Smooth muscle cell (in vitro differentiated cells): ENCODE results near the gene NR5A2. TPM values are rescaled to one million over a fixed set of nuclear protein-coding genes. Genes with fewer than 3 reads are reported as not detected.

ENCODE experiments used
- DNase-seq: peaks from one replicate; lab custom pipeline; 2025; ENCODE audit not compliant: unreplicated experiment; lab: John Stamatoyannopoulos, UW
- H2AFZ ChIP-seq: fragments of 200-600 bp; sonication (generic); 2 replicates; pipeline ENCODE4 v1.6.0; 2016; ENCODE audit warnings: antibody characterized with exemption, low read depth, mild to moderate bottlenecking
- H3F3A ChIP-seq: fragments of 200-600 bp; sonication (generic); 2 replicates; pipeline ENCODE4 v1.6.0; 2017; ENCODE audit warnings: antibody characterized with exemption, low read depth
- H3K27ac ChIP-seq: fragments of 200-600 bp; sonication (generic); 2 replicates; pipeline ENCODE4 v1.5.1; 2016; ENCODE audit warnings: low read depth, mild to moderate bottlenecking
- H3K27me3 ChIP-seq: fragments of 200-600 bp; sonication (generic); 2 replicates; pipeline ENCODE4 v1.6.1; 2016; ENCODE audit warnings: low read depth, mild to moderate bottlenecking
- H3K36me3 ChIP-seq: fragments of 200-600 bp; sonication (generic); 2 replicates; pipeline ENCODE4 v1.5.1; 2016; ENCODE audit warnings: low read depth
- H3K4me1 ChIP-seq: fragments of 200-600 bp; sonication (generic); 2 replicates; pipeline ENCODE4 v1.5.1; 2016; ENCODE audit warnings: low read depth
- H3K4me2 ChIP-seq: fragments of 200-600 bp; sonication (generic); 2 replicates; pipeline ENCODE4 v1.6.0; 2016; ENCODE audit warnings: mild to moderate bottlenecking
- H3K4me3 ChIP-seq: fragments of 200-600 bp; sonication (generic); 2 replicates; pipeline ENCODE4 v1.5.1; 2016; ENCODE audit warnings: mild to moderate bottlenecking
- H3K79me2 ChIP-seq: fragments of 200-600 bp; sonication (generic); 2 replicates; pipeline ENCODE4 v1.6.0; 2016; ENCODE audit warnings: low read depth, mild to moderate bottlenecking
- H3K9ac ChIP-seq: fragments of 200-600 bp; sonication (generic); 2 replicates; pipeline ENCODE4 v1.6.0; 2016; ENCODE audit warnings: low read depth
- H3K9me3 ChIP-seq: fragments of 200-600 bp; sonication (generic); replicated peaks from 2 replicates; pipeline ENCODE4 v1.5.1; 2016; ENCODE audit warnings: low read depth
- H4K20me1 ChIP-seq: fragments of 200-600 bp; sonication (generic); 2 replicates; pipeline ENCODE4 v1.6.0; 2016; ENCODE audit warnings: low read depth
- WGBS: methylation state at CpG from one replicate; pipeline ENCODE4 v1.1.7; 2016; ENCODE audit warnings: low lambda C conversion rate; 5-methylcytosine and 5-hydroxymethylcytosine counted together
- polyA plus RNA-seq: library from polyadenylated mRNA; unstranded; fragments of >200 nt; fragmentation: Nextera tagmentation; extraction: Ambion mirVana; gene quantifications from 2 replicates; pipeline ENCODE4 v1.2.1, GENCODE V29; 2016
- total RNA-seq: library from RNA; depleted of rRNA; stranded (reverse); fragments of >200 nt; gene quantifications from 2 replicates; pipeline ENCODE4 v1.2.3, GENCODE V29; 2014
- TF ChIP-seq, protein P1 (sequence below): fragments of 200-600 bp; sonication (generic); IDR thresholded peaks from 2 replicates; pipeline ENCODE4 v1.5.1; 2017; ENCODE audit warnings: borderline replicate concordance, mild to moderate bottlenecking, antibody characterized with exemption; ENCODE audit not compliant: insufficient read depth, poor library complexity, severe bottlenecking

Gene NR5A2
- total and polyA plus RNA-seq, 2 experiments from 2014 or later: 0.14 to 0.22 TPM

DNA sequence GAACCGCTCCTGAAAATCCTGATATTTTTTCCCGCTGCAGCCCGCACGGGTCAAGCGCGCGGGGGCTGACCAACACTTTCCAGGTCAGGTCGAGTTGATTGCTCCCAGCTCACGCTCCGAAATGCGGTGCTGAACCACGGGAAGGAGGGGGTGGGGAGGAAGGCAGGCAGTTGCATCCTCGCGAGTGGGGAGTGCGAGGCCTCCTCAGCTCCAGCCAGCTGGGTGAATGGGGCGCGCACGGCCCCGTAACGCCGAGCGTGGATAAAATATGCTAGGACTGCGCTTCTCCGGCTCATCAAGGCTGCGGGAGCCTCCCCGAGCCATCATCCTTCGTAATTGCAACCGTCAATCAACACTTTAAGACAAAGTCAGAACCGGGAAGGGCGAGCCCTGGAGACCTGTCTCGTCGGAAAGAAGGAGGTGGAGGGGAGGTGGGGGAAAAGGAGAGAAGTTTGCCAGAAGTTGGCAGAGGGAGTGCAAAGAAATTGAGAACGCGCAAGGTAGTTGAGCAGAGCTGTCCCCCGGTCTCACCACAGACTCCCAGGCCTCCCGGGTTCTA lies 8.0 kb downstream of the NR5A2 start:
- H3K79me2 ChIP-seq: no peaks in the 10 kb centered on the region

DNA sequence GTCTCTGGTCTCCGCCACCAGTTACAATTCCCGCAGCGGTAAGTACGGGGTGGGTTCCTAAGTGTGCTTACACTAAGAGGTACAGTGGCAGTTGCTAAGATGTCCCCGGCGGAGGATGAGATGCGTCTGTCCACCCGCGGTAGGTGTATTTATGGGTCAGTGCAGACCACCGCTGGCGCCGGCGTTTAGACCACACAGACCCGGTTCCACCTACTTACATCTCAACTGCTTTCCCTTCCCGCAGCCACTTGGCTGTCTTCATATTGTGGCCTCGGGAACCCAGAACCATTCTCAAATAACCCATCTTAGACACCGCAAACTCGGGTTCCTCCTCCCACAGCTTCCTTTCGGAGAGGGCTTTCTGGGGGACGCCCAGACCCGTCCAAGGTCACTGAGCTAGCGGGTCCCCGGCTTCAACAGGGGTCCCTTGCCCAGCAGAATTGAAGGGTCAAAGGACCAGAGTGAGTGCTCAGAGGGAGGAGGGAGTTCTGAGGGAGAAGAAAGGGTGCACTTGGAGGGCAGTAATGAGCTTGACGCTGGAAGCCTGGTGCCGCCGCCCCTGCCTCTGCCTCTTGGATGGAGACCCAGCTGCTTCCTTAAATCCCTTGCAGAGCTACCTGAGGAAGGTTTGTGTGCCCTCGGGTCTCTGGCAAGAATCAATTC lies 8.6 kb downstream of the NR5A2 start:
- no peak overlapping the region for H2AFZ ChIP-seq
- no peaks in the 10 kb centered on the region for H3K79me2 ChIP-seq
- TF ChIP-seq, protein P1, sequence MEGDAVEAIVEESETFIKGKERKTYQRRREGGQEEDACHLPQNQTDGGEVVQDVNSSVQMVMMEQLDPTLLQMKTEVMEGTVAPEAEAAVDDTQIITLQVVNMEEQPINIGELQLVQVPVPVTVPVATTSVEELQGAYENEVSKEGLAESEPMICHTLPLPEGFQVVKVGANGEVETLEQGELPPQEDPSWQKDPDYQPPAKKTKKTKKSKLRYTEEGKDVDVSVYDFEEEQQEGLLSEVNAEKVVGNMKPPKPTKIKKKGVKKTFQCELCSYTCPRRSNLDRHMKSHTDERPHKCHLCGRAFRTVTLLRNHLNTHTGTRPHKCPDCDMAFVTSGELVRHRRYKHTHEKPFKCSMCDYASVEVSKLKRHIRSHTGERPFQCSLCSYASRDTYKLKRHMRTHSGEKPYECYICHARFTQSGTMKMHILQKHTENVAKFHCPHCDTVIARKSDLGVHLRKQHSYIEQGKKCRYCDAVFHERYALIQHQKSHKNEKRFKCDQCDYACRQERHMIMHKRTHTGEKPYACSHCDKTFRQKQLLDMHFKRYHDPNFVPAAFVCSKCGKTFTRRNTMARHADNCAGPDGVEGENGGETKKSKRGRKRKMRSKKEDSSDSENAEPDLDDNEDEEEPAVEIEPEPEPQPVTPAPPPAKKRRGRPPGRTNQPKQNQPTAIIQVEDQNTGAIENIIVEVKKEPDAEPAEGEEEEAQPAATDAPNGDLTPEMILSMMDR: no peak
- H3F3A ChIP-seq: no peaks in the 10 kb centered on the region
- peaks cover 26% of the 10 kb centered on the region for H3K4me1 ChIP-seq
- DNase-seq: no peak
- H3K4me3 ChIP-seq: no peak overlapping the region
- H3K9me3 ChIP-seq: no peaks in the 10 kb centered on the region
- H3K4me2 ChIP-seq: peak overlapping the region; percentile 86
- H3K9ac ChIP-seq: no peak overlapping the region
- peaks cover 100% of the 10 kb centered on the region for H3K27me3 ChIP-seq
- no peak overlapping the region for H3K27ac ChIP-seq
- H4K20me1 ChIP-seq: peaks cover 5% of the 10 kb centered on the region
- no peaks in the 10 kb centered on the region for H3K36me3 ChIP-seq
- WGBS: 3% methylated on average over 27 of the region's 27 CpGs

More for the DNA sequence above, 8.0 kb downstream of the NR5A2 start:
- Histone ChIP-seq H3K9me3 (no peaks in the 10 kb centered on the region), H3K4me1 (peaks cover 22% of the 10 kb centered on the region), H3K36me3 (no peaks in the 10 kb centered on the region), H2AFZ (no peak overlapping the region), H3K9ac (no peak overlapping the region), H3K27ac (no peak overlapping the region), H3F3A (no peaks in the 10 kb centered on the region), H3K4me2 (peak overlapping the region; percentile 86), H3K27me3 (peaks cover 100% of the 10 kb centered on the region), H4K20me1 (peaks cover 5% of the 10 kb centered on the region), H3K4me3 (peak overlapping the region; percentile 40)
- DNase-seq: no peak
- TF ChIP-seq, protein P1: no peak
- WGBS: 3% methylated on average over 26 of the region's 36 CpGs

DNA sequence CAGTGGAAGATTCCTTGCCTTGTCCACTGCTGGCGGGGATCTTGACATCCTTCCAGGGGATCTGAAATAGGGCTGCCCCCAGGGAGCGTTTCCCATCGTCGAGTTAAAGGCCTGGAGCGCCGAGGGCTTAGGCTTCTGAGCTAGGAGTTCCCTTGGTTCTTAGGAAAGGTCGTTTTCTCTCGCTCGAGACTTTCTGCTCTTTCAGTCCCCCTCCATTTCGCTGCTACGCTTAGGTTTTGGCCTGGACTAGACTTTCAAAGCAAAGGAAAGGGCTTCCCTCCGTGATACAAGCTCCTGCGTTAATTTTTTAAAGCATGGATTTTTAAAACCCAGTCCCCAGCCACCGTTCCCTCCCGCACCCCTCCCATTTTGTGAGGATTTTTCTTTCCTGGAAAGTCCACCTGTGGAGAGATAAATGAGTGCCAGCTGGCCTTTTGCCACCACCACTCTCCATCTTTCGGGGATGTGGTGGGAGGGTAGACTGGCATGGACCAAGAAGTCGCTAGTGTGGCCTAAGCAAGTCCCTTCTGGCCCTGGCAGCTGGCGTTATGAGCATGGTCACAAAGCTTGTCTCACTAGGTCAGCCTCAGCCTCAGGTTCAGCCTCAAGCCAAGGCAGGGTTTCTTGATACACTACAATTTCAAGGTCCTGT lies 9.2 kb downstream of the NR5A2 start:
- Histone ChIP-seq H3K27me3 (peaks cover 100% of the 10 kb centered on the region), H3F3A (no peaks in the 10 kb centered on the region), H3K27ac (no peak overlapping the region), H3K4me1 (peaks cover 26% of the 10 kb centered on the region), H3K4me2 (no peak overlapping the region), H3K4me3 (no peak overlapping the region), H3K36me3 (no peaks in the 10 kb centered on the region), H3K9ac (no peak overlapping the region), H2AFZ (no peak overlapping the region), H4K20me1 (peaks cover 5% of the 10 kb centered on the region), H3K79me2 (no peaks in the 10 kb centered on the region), H3K9me3 (no peaks in the 10 kb centered on the region)
- WGBS: 16% methylated on average over 18 of the region's 18 CpGs
- TF ChIP-seq, protein P1: no peak
- no peak for DNase-seq
